HepG2 (cell line): Measurements from ENCODE around the gene ELF1. TPM values are rescaled to one million over a fixed set of nuclear protein-coding genes. Genes with fewer than 3 reads are reported as not detected.
A peak's percentile ranks its signal among the peaks of the same experiment; 100 is the strongest.

Source experiments
- BHLHE40 ChIP-seq: IDR thresholded peaks from 2 replicates; pipeline ENCODE4 v1.6.1; 2011; ENCODE audit warnings: low read length, improper control_type of control experiment
- FUBP1 ChIP-seq: sonication (generic); formaldehyde crosslinking; IDR thresholded peaks from 2 replicates; pipeline ENCODE4 v1.5.1; 2020; ENCODE audit warnings: missing genetic modification reagents, mild to moderate bottlenecking, borderline replicate concordance
- HOXA5 ChIP-seq: sonication (generic); formaldehyde crosslinking; IDR thresholded peaks from 2 replicates; pipeline ENCODE4 v1.4.0; 2020; ENCODE audit warnings: missing genetic modification reagents
- KAT2B ChIP-seq: fragments of 150-350 bp; IDR thresholded peaks from 2 replicates; pipeline ENCODE4 v1.6.1; 2014; ENCODE audit warnings: low read depth, low read length, borderline replicate concordance
- MXD1 ChIP-seq: sonication (generic); formaldehyde crosslinking; IDR thresholded peaks from 2 replicates; pipeline ENCODE4 v1.4.0; 2020; ENCODE audit warnings: mild to moderate bottlenecking, missing genetic modification reagents
- POGZ ChIP-seq: sonication (generic); formaldehyde crosslinking; IDR thresholded peaks from 2 replicates; pipeline ENCODE4 v1.4.0; 2020; ENCODE audit warnings: mild to moderate bottlenecking, missing genetic modification reagents
- RBM22 ChIP-seq: fragments of 200-400 bp; formaldehyde crosslinking; optimal IDR thresholded peaks from 2 replicates; pipeline ENCODE3; 2017; ENCODE audit warnings: mild to moderate bottlenecking, low read length, moderate library complexity
- SAFB2 ChIP-seq: sonication (generic); formaldehyde crosslinking; IDR thresholded peaks from 2 replicates; pipeline ENCODE4 v1.5.1; 2020; ENCODE audit warnings: missing genetic modification reagents, low read depth, mild to moderate bottlenecking, borderline replicate concordance
- TCF7L2 ChIP-seq: IDR thresholded peaks from 2 replicates; pipeline ENCODE4 v1.6.1; 2011; ENCODE audit warnings: mild to moderate bottlenecking, low read depth, low read length, moderate library complexity
- ZNF33B ChIP-seq: sonication (generic); formaldehyde crosslinking; IDR thresholded peaks from 2 replicates; pipeline ENCODE4 v1.5.1; 2020; ENCODE audit warnings: mild to moderate bottlenecking, missing genetic modification reagents
- ZNF546 ChIP-seq: sonication (generic); formaldehyde crosslinking; conservative IDR thresholded peaks from 2 replicates; pipeline ENCODE4 v1.8.1; 2023; ENCODE audit warnings: mild to moderate bottlenecking, missing genetic modification reagents
- ZNF563 ChIP-seq: sonication (generic); formaldehyde crosslinking; IDR thresholded peaks from 2 replicates; pipeline ENCODE4 v1.8.0; 2022; ENCODE audit warnings: mild to moderate bottlenecking, moderate library complexity, missing genetic modification reagents
- ZNF569 ChIP-seq: sonication (generic); formaldehyde crosslinking; IDR thresholded peaks from 2 replicates; pipeline ENCODE4 v1.5.0; 2020; ENCODE audit warnings: mild to moderate bottlenecking, missing genetic modification reagents, moderate library complexity, borderline replicate concordance
- ZNF878 ChIP-seq: sonication (generic); formaldehyde crosslinking; IDR thresholded peaks from 2 replicates; pipeline ENCODE4 v1.8.1; 2023; ENCODE audit warnings: mild to moderate bottlenecking, missing genetic modification reagents, moderate library complexity
- ZSCAN20 ChIP-seq: sonication (generic); formaldehyde crosslinking; IDR thresholded peaks from 2 replicates; pipeline ENCODE4 v1.4.0; 2020; ENCODE audit warnings: missing genetic modification reagents, mild to moderate bottlenecking, borderline replicate concordance
- polyA plus RNA-seq, 8 experiments: library from polyadenylated mRNA; depleted of rRNA in 3 of 8; stranded (reverse) in 7 of 8; unstranded in 1 of 8; fragments of >200 nt; fragmentation: Illumina TruSeq in 4 of 8; extraction: Trizol in 4 of 8; gene quantifications; 2 replicates each; pipeline versions ENCODE4 v1.2.1 to v1.2.3, GENCODE V29; 2011 to 2016; ENCODE audit warnings: low read depth in 4 of 8, missing spikeins in 1 of 8, mixed read lengths in 1 of 8; ENCODE audit not compliant: insufficient read depth in 1 of 8
- total RNA-seq, 5 experiments: library from RNA; depleted of rRNA; stranded (reverse); fragments of >200 nt; fragmentation: Illumina TruSeq; extraction: Trizol; gene quantifications; 2 replicates each; pipeline ENCODE4 v1.2.3, GENCODE V29; 2016; ENCODE audit warnings: low read depth in 1 of 5
- TF ChIP-seq, protein P1 (sequence below), 2 experiments: IDR thresholded peaks; 2 replicates each; pipeline ENCODE4 v1.6.1; 2011 to 2012; ENCODE audit warnings: low read length in 2 of 2, borderline replicate concordance in 1 of 2, low read depth in 1 of 2, mild to moderate bottlenecking in 1 of 2, moderate library complexity in 1 of 2
- TF ChIP-seq, protein P2 (sequence below): sonication (generic); formaldehyde crosslinking; conservative IDR thresholded peaks from 2 replicates; pipeline ENCODE4 v1.4.0; 2020; ENCODE audit warnings: missing genetic modification reagents
- TF ChIP-seq, protein P3 (sequence below): IDR thresholded peaks from 2 replicates; pipeline ENCODE4 v1.6.1; 2016; ENCODE audit warnings: missing biosample characterization, missing genetic modification reagents, low read depth

The ELF1 gene
- total and polyA plus RNA-seq, 2 of the 13 experiments (the other 11 are each of a cell fraction or from before 2014, with no cell fraction given) = 24.6 to 71.5 TPM

- TF ChIP-seq MXD1 (CRISPR knock-in tag) = no peak
- TF ChIP-seq, protein P1, sequence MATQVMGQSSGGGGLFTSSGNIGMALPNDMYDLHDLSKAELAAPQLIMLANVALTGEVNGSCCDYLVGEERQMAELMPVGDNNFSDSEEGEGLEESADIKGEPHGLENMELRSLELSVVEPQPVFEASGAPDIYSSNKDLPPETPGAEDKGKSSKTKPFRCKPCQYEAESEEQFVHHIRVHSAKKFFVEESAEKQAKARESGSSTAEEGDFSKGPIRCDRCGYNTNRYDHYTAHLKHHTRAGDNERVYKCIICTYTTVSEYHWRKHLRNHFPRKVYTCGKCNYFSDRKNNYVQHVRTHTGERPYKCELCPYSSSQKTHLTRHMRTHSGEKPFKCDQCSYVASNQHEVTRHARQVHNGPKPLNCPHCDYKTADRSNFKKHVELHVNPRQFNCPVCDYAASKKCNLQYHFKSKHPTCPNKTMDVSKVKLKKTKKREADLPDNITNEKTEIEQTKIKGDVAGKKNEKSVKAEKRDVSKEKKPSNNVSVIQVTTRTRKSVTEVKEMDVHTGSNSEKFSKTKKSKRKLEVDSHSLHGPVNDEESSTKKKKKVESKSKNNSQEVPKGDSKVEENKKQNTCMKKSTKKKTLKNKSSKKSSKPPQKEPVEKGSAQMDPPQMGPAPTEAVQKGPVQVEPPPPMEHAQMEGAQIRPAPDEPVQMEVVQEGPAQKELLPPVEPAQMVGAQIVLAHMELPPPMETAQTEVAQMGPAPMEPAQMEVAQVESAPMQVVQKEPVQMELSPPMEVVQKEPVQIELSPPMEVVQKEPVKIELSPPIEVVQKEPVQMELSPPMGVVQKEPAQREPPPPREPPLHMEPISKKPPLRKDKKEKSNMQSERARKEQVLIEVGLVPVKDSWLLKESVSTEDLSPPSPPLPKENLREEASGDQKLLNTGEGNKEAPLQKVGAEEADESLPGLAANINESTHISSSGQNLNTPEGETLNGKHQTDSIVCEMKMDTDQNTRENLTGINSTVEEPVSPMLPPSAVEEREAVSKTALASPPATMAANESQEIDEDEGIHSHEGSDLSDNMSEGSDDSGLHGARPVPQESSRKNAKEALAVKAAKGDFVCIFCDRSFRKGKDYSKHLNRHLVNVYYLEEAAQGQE (IDR thresholded peaks at IDR 0.05; ENCODE audit: borderline replicate concordance in 1 of 2, low read depth in 1 of 2, low read length in 2 of 2) = peak in 1 of 2 experiments; percentile 68; a peak in 2 of 4 replicates
- TF ChIP-seq, protein P2, sequence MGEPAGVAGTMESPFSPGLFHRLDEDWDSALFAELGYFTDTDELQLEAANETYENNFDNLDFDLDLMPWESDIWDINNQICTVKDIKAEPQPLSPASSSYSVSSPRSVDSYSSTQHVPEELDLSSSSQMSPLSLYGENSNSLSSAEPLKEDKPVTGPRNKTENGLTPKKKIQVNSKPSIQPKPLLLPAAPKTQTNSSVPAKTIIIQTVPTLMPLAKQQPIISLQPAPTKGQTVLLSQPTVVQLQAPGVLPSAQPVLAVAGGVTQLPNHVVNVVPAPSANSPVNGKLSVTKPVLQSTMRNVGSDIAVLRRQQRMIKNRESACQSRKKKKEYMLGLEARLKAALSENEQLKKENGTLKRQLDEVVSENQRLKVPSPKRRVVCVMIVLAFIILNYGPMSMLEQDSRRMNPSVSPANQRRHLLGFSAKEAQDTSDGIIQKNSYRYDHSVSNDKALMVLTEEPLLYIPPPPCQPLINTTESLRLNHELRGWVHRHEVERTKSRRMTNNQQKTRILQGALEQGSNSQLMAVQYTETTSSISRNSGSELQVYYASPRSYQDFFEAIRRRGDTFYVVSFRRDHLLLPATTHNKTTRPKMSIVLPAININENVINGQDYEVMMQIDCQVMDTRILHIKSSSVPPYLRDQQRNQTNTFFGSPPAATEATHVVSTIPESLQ (CRISPR knock-in tag) = no peak
- no peak for TF ChIP-seq TCF7L2
- no peak for TF ChIP-seq BHLHE40
- TF ChIP-seq SAFB2 (CRISPR knock-in tag) = no peak; the same call in 1 of the 2 replicates
- no peak for TF ChIP-seq KAT2B
- 0 out of 2 replicates have a peak, but pooled peaks have one; percentile 32 for TF ChIP-seq HOXA5 (CRISPR knock-in tag)
- no peak; the same call in 1 of the 2 replicates for TF ChIP-seq ZNF563 (CRISPR knock-in tag)
- no peak for TF ChIP-seq ZNF569 (CRISPR knock-in tag)
- no peak for TF ChIP-seq ZSCAN20 (CRISPR knock-in tag)
- TF ChIP-seq ZNF546 (CRISPR knock-in tag) = no peak; the same call in 1 of the 2 replicates
- TF ChIP-seq POGZ = peak; percentile 75
- TF ChIP-seq, protein P3, sequence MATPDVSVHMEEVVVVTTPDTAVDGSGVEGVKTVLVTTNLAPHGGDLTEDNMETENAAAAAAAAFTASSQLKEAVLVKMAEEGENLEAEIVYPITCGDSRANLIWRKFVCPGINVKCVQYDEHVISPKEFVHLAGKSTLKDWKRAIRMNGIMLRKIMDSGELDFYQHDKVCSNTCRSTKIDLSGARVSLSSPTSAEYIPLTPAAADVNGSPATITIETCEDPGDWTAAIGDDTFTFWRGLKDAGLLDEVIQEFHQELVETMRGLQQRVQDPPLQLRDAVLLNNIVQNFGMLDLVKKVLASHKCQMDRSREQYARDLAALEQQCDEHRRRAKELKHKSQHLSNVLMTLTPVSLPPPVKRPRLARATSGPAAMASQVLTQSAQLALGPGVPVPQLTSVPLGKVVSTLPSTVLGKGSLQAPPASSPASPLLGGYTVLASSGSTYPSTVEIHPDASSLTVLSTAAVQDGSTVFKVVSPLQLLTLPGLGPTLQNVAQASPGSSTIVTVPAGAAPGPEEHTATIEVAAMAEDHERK (CRISPR knock-in tag) = 0 out of 2 replicates have a peak, but pooled peaks have one; percentile 27
- TF ChIP-seq RBM22 = no peak
- TF ChIP-seq ZNF33B (CRISPR knock-in tag) = peak; percentile 16; the same call in 1 of the 2 replicates
- no peak for TF ChIP-seq FUBP1 (CRISPR knock-in tag)
- peak; percentile 87; the same call in 1 of the 2 replicates for TF ChIP-seq ZNF878
These were observed 42.2 kb upstream of the ELF1 start, which contains the start of gene WBP4 (continued) for GRCh38 chr13:41061075-41061913.
